HUES64 (cell line): ENCODE data around the gene SH3PXD2A.

ENCODE experiments used
- H3K27ac ChIP-seq: 2 replicates; pipeline ENCODE4 v1.7.0; 2013; ENCODE audit warnings: low read depth, low read length, inconsistent platforms
- H3K27me3 ChIP-seq: 2 replicates; pipeline ENCODE4 v1.6.1; 2013; ENCODE audit warnings: mild to moderate bottlenecking, low read length; ENCODE audit not compliant: insufficient read depth
- H3K36me3 ChIP-seq: 2 replicates; pipeline ENCODE4 v1.6.1; 2013; ENCODE audit warnings: mild to moderate bottlenecking, low read length; ENCODE audit not compliant: insufficient read depth
- H3K4me1 ChIP-seq: 2 replicates; pipeline ENCODE4 v1.6.1; 2013; ENCODE audit warnings: mild to moderate bottlenecking, low read length, moderate library complexity; ENCODE audit not compliant: insufficient read depth
- H3K4me3 ChIP-seq: 2 replicates; pipeline ENCODE4 v1.5.1; 2013; ENCODE audit warnings: mild to moderate bottlenecking, low read length, moderate library complexity
- H3K9ac ChIP-seq: 2 replicates; pipeline ENCODE4 v1.6.1; 2013; ENCODE audit warnings: mild to moderate bottlenecking, low read depth, low read length
- H3K9me3 ChIP-seq: 2 replicates; pipeline ENCODE4 v1.6.1; 2013; ENCODE audit warnings: low read depth, low read length; ENCODE audit not compliant: insufficient read depth
- WGBS: fragments of 150-250, 120-280 bp; methylation state at CpG from one replicate; pipeline ENCODE4 v1.1.7; 2013; ENCODE audit warnings: missing lambda C conversion rate; 5-methylcytosine and 5-hydroxymethylcytosine counted together

Gene SH3PXD2A

GRCh38 chr10:103575416-103576075 lies 279.8 kb downstream of the SH3PXD2A start:
- H3K27me3 ChIP-seq, result no peaks in the 10 kb centered on the region
- no peak overlapping the region for H3K27ac ChIP-seq
- H3K4me1 ChIP-seq, result no peaks in the 10 kb centered on the region
- H3K9ac ChIP-seq, result no peak overlapping the region
- no peaks in the 10 kb centered on the region for H3K9me3 ChIP-seq
- no peaks in the 10 kb centered on the region for H3K36me3 ChIP-seq
- WGBS, result 94% methylated on average over 5 of the region's 6 CpGs
- H3K4me3 ChIP-seq, result no peak overlapping the region

GRCh38 chr10:103574097-103575061 lies 281.0 kb downstream of the SH3PXD2A start:
- Histone ChIP-seq H3K4me1 (no peaks in the 10 kb centered on the region), H3K27me3 (no peaks in the 10 kb centered on the region), H3K9me3 (no peaks in the 10 kb centered on the region), H3K9ac (no peak overlapping the region), H3K4me3 (no peak overlapping the region), H3K36me3 (no peaks in the 10 kb centered on the region), H3K27ac (no peak overlapping the region)
- 90% methylated on average over 16 of the region's 16 CpGs for WGBS

GRCh38 chr10:103573205-103573487 lies 282.2 kb downstream of the SH3PXD2A start:
- Histone ChIP-seq H3K4me1 (no peaks in the 10 kb centered on the region), H3K27me3 (no peaks in the 10 kb centered on the region), H3K27ac (no peak overlapping the region), H3K4me3 (no peak overlapping the region), H3K9ac (no peak overlapping the region), H3K9me3 (no peaks in the 10 kb centered on the region), H3K36me3 (no peaks in the 10 kb centered on the region)
- WGBS, result 83% methylated on average over 7 of the region's 7 CpGs

GRCh38 chr10:103572347-103573204 lies 282.8 kb downstream of the SH3PXD2A start:
- H3K4me3 ChIP-seq, result no peak overlapping the region
- WGBS, result 93% methylated on average over 10 of the region's 10 CpGs
- no peak overlapping the region for H3K27ac ChIP-seq

GRCh38 chr10:103571656-103571975 lies 283.8 kb downstream of the SH3PXD2A start:
- WGBS, result 95% methylated on average over 18 of the region's 18 CpGs
- no peaks in the 10 kb centered on the region for H3K4me1 ChIP-seq
- H3K27me3 ChIP-seq, result no peaks in the 10 kb centered on the region

More at GRCh38 chr10:103572347-103573204, 282.8 kb downstream of the SH3PXD2A start:
- Histone ChIP-seq H3K36me3 (no peaks in the 10 kb centered on the region), H3K27me3 (no peaks in the 10 kb centered on the region), H3K9me3 (no peaks in the 10 kb centered on the region), H3K4me1 (no peaks in the 10 kb centered on the region), H3K9ac (no peak overlapping the region)

GRCh38 chr10:103570844-103571655 lies 284.3 kb downstream of the SH3PXD2A start:
- WGBS, result 90% methylated on average over 28 of the region's 28 CpGs
- Histone ChIP-seq H3K9me3 (no peaks in the 10 kb centered on the region), H3K27ac (no peak overlapping the region), H3K9ac (no peak overlapping the region), H3K4me1 (no peaks in the 10 kb centered on the region), H3K4me3 (no peak overlapping the region), H3K36me3 (no peaks in the 10 kb centered on the region), H3K27me3 (no peaks in the 10 kb centered on the region)

More at GRCh38 chr10:103571656-103571975, 283.8 kb downstream of the SH3PXD2A start:
- Histone ChIP-seq H3K36me3 (no peaks in the 10 kb centered on the region), H3K4me3 (no peak overlapping the region), H3K9me3 (no peaks in the 10 kb centered on the region), H3K27ac (no peak overlapping the region), H3K9ac (no peak overlapping the region)

GRCh38 chr10:103569896-103570295 lies 285.5 kb downstream of the SH3PXD2A start:
- H3K4me3 ChIP-seq, result no peak overlapping the region
- H3K9ac ChIP-seq, result no peak overlapping the region
- no peaks in the 10 kb centered on the region for H3K4me1 ChIP-seq
- H3K36me3 ChIP-seq, result no peaks in the 10 kb centered on the region
- no peaks in the 10 kb centered on the region for H3K9me3 ChIP-seq
- H3K27me3 ChIP-seq, result no peaks in the 10 kb centered on the region
- 77% methylated on average over 5 of the region's 5 CpGs for WGBS
- no peak overlapping the region for H3K27ac ChIP-seq

- Histone ChIP-seq H3K36me3 (no peaks in the 10 kb centered on the region), H3K9ac (no peak overlapping the region), H3K9me3 (no peaks in the 10 kb centered on the region), H3K4me3 (no peak overlapping the region), H3K27me3 (no peaks in the 10 kb centered on the region), H3K27ac (no peak overlapping the region), H3K4me1 (no peaks in the 10 kb centered on the region)
- 85% methylated on average over 5 of the region's 5 CpGs for WGBS
Observed at GRCh38 chr10:103568505-103568904, 286.9 kb downstream of the SH3PXD2A start.

GRCh38 chr10:103566536-103566935 lies 288.8 kb downstream of the SH3PXD2A start:
- Histone ChIP-seq H3K9me3 (no peaks in the 10 kb centered on the region), H3K9ac (no peak overlapping the region), H3K27ac (no peak overlapping the region), H3K36me3 (no peaks in the 10 kb centered on the region), H3K27me3 (no peaks in the 10 kb centered on the region), H3K4me1 (no peaks in the 10 kb centered on the region), H3K4me3 (no peak overlapping the region)
- WGBS, result 72% methylated on average over 2 of the region's 3 CpGs

GRCh38 chr10:103564776-103565520 lies 290.4 kb downstream of the SH3PXD2A start:
- H3K9ac ChIP-seq, result no peak overlapping the region
- no peaks in the 10 kb centered on the region for H3K27me3 ChIP-seq
- no peaks in the 10 kb centered on the region for H3K4me1 ChIP-seq
- H3K4me3 ChIP-seq, result no peak overlapping the region
- H3K36me3 ChIP-seq, result no peaks in the 10 kb centered on the region
- no peaks in the 10 kb centered on the region for H3K9me3 ChIP-seq
- no peak overlapping the region for H3K27ac ChIP-seq
- WGBS, result 61% methylated on average over 12 of the region's 12 CpGs
